HL-60 (cell line): Measurements from ENCODE around the gene DLX2.
"Not testable (repeated sequence)": the region's sequence is repeated elsewhere in the genome, so short reads cannot be mapped to it uniquely, and the experiment has no call there.

Experiments used
- DNase-seq, 2 experiments: peaks; one replicate each; pipeline ENCODE4 v3.0.0-alpha.2; 2010 to 2020; ENCODE audit warnings: low read depth in 1 of 2, low spot score in 1 of 2
- H3K27ac ChIP-seq: fragments of 250-450 bp; sonication (Bioruptor Pico); replicated peaks from 2 replicates; pipeline ENCODE4 v1.5.1; 2020; ENCODE audit warnings: mild to moderate bottlenecking, moderate library complexity
- H3K27me3 ChIP-seq: fragments of 250-450 bp; sonication (Bioruptor Pico); 2 replicates; pipeline ENCODE4 v1.5.1; 2021; ENCODE audit warnings: mild to moderate bottlenecking, moderate library complexity; ENCODE audit not compliant: insufficient read depth, poor library complexity, severe bottlenecking
- H3K4me3 ChIP-seq: replicated peaks from 2 replicates; pipeline ENCODE4 v1.5.1; 2011; ENCODE audit warnings: mild to moderate bottlenecking, control low read depth, low read length; ENCODE audit not compliant: insufficient read depth
- GABPA ChIP-seq: IDR thresholded peaks from 2 replicates; pipeline ENCODE4 v1.6.1; 2012; ENCODE audit warnings: low read depth
- POLR2AphosphoS5 ChIP-seq: IDR thresholded peaks from 2 replicates; pipeline ENCODE4 v1.6.1; 2012; ENCODE audit warnings: low read depth
- SPI1 ChIP-seq: IDR thresholded peaks from 2 replicates; pipeline ENCODE4 v1.6.1; 2012; ENCODE audit warnings: low read depth, mild to moderate bottlenecking, borderline replicate concordance
- TF ChIP-seq, protein P1 (sequence below): IDR thresholded peaks from 2 replicates; pipeline ENCODE4 v1.6.1; 2012; ENCODE audit warnings: low read depth; ENCODE audit not compliant: insufficient replicate concordance
- TF ChIP-seq, protein P2 (sequence below): IDR thresholded peaks from one replicate; pipeline ENCODE4 v1.5.1; 2011; ENCODE audit warnings: low read length, control low read depth, inconsistent platforms; ENCODE audit not compliant: insufficient read depth

Gene DLX2

DNA sequence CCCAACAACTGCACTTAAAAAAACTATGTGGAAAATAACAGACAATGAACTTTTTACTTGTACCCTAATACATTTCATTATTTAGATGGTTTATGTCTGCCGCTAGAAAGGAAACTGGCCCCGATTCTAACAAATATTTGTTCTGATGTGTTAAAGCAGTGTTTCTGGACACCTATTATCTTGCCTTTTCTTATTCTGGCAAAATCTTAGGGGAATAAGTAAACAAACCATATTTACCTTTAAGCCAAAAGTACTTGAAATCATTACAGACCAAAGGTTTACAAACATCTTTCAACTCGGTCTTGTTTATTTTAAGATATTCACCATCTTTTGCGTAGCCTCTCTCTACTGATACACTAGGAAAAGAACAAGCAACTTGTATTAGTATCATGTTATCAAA, 29.2 kb downstream of the DLX2 start:
- H3K27ac ChIP-seq: no peak overlapping the region
- DNase-seq: no peak
- TF ChIP-seq POLR2AphosphoS5 (no peak), SPI1 (no peak), GABPA (no peak)
- TF ChIP-seq, protein P1, sequence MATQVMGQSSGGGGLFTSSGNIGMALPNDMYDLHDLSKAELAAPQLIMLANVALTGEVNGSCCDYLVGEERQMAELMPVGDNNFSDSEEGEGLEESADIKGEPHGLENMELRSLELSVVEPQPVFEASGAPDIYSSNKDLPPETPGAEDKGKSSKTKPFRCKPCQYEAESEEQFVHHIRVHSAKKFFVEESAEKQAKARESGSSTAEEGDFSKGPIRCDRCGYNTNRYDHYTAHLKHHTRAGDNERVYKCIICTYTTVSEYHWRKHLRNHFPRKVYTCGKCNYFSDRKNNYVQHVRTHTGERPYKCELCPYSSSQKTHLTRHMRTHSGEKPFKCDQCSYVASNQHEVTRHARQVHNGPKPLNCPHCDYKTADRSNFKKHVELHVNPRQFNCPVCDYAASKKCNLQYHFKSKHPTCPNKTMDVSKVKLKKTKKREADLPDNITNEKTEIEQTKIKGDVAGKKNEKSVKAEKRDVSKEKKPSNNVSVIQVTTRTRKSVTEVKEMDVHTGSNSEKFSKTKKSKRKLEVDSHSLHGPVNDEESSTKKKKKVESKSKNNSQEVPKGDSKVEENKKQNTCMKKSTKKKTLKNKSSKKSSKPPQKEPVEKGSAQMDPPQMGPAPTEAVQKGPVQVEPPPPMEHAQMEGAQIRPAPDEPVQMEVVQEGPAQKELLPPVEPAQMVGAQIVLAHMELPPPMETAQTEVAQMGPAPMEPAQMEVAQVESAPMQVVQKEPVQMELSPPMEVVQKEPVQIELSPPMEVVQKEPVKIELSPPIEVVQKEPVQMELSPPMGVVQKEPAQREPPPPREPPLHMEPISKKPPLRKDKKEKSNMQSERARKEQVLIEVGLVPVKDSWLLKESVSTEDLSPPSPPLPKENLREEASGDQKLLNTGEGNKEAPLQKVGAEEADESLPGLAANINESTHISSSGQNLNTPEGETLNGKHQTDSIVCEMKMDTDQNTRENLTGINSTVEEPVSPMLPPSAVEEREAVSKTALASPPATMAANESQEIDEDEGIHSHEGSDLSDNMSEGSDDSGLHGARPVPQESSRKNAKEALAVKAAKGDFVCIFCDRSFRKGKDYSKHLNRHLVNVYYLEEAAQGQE: no peak
- TF ChIP-seq, protein P2, sequence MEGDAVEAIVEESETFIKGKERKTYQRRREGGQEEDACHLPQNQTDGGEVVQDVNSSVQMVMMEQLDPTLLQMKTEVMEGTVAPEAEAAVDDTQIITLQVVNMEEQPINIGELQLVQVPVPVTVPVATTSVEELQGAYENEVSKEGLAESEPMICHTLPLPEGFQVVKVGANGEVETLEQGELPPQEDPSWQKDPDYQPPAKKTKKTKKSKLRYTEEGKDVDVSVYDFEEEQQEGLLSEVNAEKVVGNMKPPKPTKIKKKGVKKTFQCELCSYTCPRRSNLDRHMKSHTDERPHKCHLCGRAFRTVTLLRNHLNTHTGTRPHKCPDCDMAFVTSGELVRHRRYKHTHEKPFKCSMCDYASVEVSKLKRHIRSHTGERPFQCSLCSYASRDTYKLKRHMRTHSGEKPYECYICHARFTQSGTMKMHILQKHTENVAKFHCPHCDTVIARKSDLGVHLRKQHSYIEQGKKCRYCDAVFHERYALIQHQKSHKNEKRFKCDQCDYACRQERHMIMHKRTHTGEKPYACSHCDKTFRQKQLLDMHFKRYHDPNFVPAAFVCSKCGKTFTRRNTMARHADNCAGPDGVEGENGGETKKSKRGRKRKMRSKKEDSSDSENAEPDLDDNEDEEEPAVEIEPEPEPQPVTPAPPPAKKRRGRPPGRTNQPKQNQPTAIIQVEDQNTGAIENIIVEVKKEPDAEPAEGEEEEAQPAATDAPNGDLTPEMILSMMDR: no peak
- no peak overlapping the region for H3K4me3 ChIP-seq
- H3K27me3 ChIP-seq: no peaks in the 10 kb centered on the region

GRCh38 chr2:172072706-172073105, 30.0 kb downstream of the DLX2 start:
- Histone ChIP-seq H3K27ac (no peak overlapping the region), H3K4me3 (no peak overlapping the region), H3K27me3 (no peaks in the 10 kb centered on the region)
- DNase-seq: no peak
- TF ChIP-seq POLR2AphosphoS5 (no peak), GABPA (no peak), SPI1 (no peak)
- TF ChIP-seq, protein P1: no peak
- TF ChIP-seq, protein P2: no peak

- Histone ChIP-seq H3K27ac (no peak overlapping the region), H3K27me3 (no peaks in the 10 kb centered on the region), H3K4me3 (no peak overlapping the region)
- TF ChIP-seq, protein P1: no peak
- no peak for DNase-seq
Observed at GRCh38 chr2:172072303-172072702, 30.4 kb downstream of the DLX2 start.

- no peaks in the 10 kb centered on the region for H3K27me3 ChIP-seq
Observed at GRCh38 chr2:172070936-172071335, 31.8 kb downstream of the DLX2 start.

GRCh38 chr2:172067905-172068304, 34.8 kb downstream of the DLX2 start:
- not testable (repeated sequence) for H3K27ac ChIP-seq, H3K27me3 ChIP-seq, DNase-seq, H3K4me3 ChIP-seq

More at GRCh38 chr2:172070936-172071335, 31.8 kb downstream of the DLX2 start:
- no peak for DNase-seq
- TF ChIP-seq POLR2AphosphoS5: no peak
- Histone ChIP-seq H3K4me3 (no peak overlapping the region), H3K27ac (no peak overlapping the region)
